CD4-positive, alpha-beta T cell treated with Interleukin-1 beta for 1 hour (primary cell): Measurements from ENCODE around the gene OXSM.

Source experiments
- DNase-seq, 2 donors: peaks; one replicate each; pipeline ENCODE4 v3.0.0-alpha.2; 2020 to 2022

The OXSM gene

GRCh38 chr3:25804676-25805075 lies 14.8 kb downstream of the OXSM start:
- no peak for DNase-seq

DNA sequence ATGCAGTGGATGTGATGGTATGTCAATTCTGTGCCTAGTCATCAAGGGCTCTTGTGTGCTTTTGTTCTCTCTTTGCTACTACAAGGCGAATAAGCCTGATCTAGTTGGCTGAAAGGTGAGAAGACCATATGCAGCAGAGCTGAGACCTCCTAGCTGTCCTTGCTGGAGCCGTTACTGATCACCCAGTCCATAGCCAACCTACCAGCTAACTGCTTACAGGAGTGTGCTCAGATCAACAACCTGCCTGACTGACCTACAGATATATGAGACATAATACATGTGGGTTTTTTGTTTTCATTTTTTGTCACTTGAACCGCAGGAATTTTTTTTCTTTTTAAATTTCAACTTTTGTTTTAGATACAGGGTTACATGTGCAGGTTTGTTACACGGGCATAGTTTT lies 22.8 kb downstream of the OXSM start:
- DNase-seq: no peak

GRCh38 chr3:25817107-25817506 lies 27.2 kb downstream of the OXSM start:
- no peak for DNase-seq

DNA sequence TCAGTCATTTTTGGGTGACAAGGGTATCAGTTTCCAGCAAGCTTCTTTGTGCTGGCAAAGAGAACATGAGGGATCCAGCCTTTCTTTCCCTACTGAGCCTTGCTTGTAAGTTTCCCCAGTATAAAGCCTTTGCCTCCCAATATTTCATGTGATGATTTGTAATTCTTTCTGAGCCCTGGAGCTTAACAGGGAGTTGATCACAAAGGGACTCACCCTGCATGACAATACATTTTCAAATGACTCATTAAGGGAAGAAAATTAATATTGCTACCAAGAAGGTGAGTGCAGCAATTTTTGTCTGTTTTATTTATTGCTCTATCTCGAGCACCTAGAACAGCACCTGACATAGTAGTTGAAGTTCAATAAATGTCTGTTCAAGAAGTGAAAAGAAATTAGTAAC lies 27.7 kb downstream of the OXSM start:
- DNase-seq: no peak

GRCh38 chr3:25818335-25818734 lies 28.4 kb downstream of the OXSM start:
- DNase-seq: no peak

DNA sequence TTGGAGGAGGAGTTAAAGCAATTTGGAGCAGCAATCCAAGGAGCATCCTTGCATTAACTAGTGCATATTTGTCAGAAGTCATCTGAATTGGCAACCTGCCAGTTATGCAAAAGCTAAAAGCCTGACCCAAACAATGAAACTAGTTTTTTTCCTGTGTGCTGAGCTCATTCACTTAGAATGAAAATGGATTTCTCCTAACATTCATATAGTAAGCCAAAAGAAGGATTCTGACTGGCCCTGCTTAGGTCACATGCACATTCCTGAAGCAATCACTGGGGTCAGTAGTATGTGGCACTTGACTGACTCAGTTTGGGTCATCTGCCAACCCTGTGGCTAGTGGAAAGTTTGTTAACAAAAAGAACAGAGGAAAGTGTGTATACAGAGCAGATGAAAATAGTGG lies 30.5 kb downstream of the OXSM start:
- DNase-seq: no peak

DNA sequence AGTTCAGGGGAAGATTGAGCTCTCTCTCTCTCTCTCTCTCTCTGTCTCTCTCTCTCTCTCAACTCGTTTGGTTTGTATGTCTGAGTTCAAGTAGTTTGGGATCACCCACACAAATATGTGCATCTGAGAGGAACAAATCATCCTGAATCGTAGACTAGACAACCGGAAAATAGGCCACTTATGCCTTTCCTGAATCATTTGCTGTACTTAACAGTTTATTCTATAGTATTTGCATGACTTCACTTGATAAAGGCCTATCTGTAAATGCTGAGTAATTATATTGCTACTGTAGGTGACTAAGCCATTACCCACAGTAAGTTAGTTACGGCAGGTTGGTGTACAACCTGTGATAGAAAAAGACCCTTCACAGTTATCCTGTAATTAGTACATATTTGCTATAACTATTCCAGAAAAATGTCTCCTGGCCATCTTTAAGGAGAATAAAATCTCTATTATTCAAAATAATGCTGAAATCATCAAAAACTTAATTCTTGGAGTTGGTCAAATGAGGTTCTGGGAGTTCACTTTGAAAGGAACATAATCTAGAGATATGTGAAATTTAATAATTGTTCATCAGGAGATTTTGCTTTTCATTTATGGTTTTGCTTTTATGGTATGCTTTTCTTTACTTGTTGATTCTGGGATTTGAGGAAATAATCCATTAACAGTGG lies 31.1 kb downstream of the OXSM start:
- no peak for DNase-seq

DNA sequence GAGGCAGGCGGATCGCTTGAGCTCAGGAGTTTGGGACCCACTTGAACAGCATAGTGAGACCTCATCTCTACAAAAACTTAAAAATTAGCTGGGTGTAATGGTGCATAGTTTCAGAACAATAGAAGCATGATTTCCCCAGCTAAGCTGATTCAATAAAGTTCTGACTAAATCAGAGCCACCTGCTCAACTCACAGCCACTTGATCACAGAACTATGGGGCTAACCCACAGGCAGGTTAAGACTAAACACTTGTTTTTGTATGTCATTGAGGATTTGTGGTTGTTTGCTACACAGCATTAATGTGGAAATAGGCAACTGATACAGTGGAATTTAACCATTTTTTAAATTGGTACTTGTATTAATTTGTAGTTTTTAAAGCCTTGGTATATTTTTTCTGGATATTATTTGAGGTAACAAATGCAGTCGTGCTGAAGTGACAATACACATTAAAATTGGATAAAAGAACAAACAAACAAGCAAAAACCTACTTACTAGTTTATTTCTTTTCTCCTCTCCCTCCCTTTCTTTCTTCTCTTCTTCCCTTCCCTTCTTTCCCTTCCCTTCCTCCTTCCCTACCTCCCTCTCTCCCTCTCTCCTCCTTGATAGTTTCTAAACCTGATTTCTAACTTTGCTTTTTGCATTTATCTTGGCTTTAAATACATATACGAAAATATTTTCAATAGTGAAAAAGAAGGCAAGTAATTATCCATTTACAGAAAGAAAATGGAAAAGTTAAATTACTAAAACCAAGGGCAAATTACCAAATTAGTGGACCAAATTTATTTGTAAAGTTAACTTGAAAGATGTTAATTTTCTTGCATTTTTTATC lies 32.1 kb downstream of the OXSM start:
- DNase-seq: no peak

- DNase-seq: no peak
Observed at GRCh38 chr3:25823314-25823713, 33.4 kb downstream of the OXSM start.

DNA sequence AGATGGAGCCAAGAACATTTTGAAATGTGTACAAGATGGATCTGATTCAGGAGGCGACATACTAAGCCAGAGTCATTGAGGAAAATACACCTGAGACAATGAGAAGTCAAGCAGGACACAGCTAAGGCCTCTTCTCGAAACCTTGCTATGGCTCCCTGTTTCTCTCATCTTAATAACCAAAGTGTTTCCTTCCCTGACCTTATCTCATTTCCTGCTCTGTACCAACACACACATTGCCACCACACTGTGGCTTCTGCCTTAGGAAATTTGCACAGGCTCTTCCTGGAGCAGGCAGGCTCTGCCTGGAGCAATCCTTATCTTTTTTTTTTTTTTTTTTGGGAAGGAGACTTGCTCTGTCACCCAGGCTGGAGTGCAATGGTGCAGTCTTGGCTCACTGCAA lies 36.6 kb downstream of the OXSM start:
- no peak for DNase-seq

DNA sequence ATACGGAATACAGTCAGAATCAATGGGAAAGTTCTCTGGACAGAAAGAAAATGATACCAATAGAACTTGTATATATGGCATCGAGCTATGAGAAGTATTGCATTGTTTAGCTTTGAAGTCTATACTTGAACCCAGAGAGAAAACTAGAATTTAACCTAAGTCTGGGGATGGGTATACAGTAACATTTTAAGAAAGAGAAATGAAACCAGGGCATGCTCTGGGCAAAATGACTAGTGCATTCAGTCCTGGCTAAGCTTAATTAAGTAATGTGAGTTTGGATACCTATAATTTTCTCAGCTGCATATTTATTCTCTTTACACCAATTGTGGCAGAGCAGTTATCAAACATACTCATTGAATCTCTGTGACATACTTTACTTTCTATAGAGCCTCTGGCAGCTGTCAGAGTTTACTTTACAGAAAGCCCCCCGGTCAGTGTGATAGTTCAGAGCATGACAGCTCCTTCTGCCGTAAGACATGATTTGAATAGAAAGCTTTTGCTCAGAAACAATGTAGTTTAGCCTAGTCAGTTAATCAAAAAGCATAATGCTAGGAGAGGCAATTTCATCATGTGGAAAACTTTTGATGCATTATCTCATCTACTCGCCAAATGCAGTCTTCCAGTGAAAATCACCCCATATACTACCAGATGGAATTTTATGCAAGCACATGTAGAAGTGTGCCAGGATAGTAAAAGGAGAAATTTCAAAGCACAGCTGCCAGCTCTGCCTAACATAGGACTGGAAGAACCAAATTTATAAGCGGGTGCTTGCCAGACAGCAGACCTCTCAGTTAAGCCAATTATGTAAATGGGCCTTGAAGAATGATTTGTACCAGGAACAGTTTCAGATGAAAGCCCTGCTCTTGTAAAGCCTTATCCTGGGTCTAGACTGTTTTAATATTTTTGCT lies 40.7 kb downstream of the OXSM start:
- no peak for DNase-seq

DNA sequence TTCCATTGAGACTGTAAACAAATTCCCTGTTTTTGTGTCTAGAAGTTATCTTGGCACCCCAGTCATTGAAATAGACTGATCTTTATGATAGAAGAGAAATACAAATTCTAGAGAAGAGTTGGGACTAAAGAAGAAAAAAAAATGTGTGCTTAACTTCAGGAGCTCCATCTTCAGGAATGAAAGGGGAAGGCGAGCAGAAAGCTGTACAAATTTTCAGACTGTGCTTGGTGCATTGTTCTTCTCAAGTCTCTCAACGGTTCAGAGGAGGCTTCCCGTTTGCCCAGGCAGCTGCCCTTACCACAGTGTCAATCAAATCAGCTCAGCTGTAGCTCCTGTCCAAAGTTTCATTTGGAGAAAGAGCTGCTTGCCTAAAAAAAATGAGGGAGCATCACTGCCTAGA lies 41.7 kb downstream of the OXSM start:
- no peak for DNase-seq

DNA sequence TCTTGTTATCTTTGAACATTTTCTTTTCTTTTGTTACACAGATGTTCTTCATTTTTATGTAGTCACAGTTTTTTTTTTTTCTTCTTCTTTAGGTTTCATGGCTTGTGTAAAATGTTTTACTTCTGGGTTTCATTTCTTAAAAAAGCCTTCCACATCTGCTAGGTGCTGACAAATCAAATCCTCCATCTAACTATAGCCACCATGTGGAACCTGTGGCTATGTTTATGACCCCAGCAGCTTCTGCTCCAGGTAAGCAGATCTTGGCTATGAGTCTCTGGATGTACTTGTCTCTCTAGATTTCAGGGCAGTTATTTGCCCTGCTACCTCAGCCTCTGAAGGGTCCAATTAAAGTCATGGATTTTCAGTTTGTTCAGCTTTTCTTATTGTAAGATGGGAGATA lies 44.5 kb downstream of the OXSM start:
- DNase-seq: no peak

DNA sequence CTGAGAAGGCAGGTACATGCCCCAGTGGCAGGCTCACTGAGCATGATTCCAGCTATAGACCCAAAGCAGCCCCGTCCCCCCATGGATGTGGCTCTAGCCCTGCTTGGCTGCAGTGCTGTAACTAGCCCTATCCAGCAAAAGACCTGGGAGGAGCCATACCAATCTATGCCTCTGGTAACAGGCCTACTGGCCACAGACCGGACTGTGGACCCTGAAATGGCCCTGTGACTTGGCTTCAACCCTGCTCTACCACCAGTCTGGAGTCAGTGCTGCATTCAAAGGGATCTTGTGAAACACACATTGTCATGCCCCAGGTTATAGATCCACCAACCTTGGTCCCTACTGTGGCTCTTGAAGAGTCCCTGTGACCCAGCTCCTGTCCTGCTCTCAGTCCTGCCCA lies 46.7 kb downstream of the OXSM start:
- no peak for DNase-seq

GRCh38 chr3:25837038-25837437 lies 47.1 kb downstream of the OXSM start:
- DNase-seq: no peak

- DNase-seq: no peak
Observed at GRCh38 chr3:25840099-25840498, 50.2 kb downstream of the OXSM start.

- DNase-seq: no peak
Observed at GRCh38 chr3:25843332-25843731, 53.4 kb downstream of the OXSM start.
